Inflammatory macrophage (primary cell): ENCODE results near the gene CD200.

Source experiments
- DNase-seq, 2 donors: peaks; one replicate each; pipeline ENCODE4 v3.0.0-alpha.2; 2020 to 2022
- total RNA-seq, 18 experiments: gene quantifications; one replicate each; lab custom pipeline; 2026; ENCODE audit warnings: mixed read lengths in 6 of 18, inconsistent platforms in 2 of 18; lab: John Stamatoyannopoulos, UW

Gene CD200
- 0 to 0.52 (median 0.04) reads per million in 18 experiments for total RNA-seq

DNA sequence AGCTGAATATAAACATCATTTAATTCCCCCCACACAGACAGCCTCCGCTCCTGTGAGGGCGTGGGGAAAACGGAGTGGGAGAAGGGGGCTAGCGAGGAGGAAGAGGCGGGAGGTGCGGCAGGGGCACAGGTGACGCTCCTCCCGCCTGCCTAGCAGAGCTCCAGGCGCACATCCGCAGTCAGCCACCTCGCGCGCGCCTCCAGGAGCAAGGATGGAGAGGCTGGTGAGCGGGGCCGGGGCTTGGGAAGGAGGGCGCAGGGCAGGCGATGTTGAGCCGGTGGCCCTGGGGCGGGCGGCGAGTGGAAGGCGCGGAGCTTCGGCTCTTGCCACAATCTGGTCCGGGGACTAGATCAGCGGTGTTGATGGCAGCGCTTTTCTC is at the start of gene CD200:
CD200 (plus strand) TSS at position 155 of the 379 bp plus-strand sequence; CDS start at position 212, 57 bp downstream.
- DNase-seq, result peak in 1 of 2 donors; percentile 3

- no peak for DNase-seq
These were observed 43.9 kb upstream of the CD200 start for GRCh38 chr3:112289011-112289410.

DNA sequence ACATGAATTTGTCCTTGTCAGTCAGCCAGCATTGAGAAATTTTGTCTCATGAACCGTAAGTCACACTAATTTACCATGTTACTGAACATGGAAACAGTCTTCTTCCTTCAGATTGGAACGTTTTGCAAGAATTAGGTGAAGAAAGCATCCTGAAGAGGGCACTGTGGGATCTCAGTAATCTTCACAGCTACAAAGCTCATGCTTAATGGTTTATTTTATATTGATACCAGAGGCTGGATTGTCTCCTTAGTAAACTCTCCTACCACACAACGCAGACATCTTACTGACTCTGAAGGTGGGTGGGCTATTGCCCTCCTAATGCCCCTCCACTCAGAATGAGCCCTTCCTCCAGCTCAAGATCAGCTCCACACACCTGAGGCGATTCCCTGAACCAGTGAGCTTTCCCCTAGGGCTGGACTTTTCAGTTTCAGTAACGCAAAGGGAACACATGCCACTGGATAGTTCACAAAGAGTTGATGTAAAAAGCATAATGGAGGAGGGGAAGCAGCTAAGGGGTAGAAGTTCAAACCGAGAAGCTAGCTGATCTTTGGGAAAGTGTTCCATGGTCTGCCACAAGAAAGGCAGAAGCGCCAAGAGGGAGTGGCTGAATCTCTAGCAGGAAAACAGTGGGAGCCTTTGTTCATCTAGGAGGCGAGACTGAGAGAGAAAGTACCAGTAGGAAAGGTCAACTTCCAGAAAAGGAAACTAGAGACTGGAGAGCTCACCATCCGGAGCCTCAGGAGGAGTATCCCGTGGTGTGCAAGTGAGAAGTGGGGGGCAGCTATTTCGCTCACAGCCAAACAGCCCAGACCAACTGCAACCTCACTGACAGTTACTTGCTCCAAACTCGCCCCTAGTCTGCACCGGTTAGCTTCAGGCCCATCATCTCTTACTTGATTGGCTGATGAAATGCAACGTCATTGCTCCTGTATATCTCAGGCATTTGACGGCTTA is 39.3 kb upstream of the CD200 start, which contains the start of gene SLC9C1:
SLC9C1 (minus strand) TSS at position 849 of the 954 bp plus-strand sequence. CDS start 7,425 bp downstream, outside the sequence.
- peak; percentile 70 for DNase-seq

- DNase-seq, result no peak
These were observed 35.2 kb upstream of the CD200 start for GRCh38 chr3:112297714-112298113.

- DNase-seq, result no peak
These were observed 34.2 kb upstream of the CD200 start for GRCh38 chr3:112298781-112299180.

DNA sequence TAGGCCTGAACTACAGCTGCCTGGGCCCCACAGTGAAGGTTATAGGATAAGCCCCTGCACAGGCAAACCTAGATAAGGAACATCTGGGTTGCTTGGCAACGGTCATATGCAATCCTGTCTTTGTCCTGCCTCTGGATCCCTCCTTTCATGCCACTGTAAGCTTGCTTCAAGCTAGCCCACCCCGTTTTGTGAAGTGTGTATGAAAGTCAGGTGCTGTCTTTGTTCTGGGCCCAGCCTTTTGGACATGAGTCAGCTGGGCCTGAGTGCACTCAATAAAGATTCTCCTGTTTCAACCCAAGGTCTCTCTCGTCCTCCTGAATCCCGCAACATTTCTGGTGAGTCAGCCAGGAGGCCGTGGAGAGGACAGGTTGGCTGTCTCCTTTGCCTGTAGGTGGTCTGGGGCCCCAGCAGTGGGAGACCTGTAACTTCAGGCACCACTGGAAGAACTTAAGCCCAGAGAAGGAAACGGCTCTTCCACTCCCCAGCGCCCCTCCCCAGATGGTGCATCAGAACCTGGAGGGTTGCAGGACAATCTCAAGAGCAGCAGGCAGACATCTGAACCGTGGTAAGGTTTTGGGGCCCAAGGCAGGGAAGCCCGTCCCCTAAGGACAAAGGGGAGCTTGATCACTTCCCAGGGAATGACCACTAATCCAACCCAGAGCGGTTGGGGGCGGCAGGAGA is 30.7 kb upstream of the CD200 start:
- DNase-seq, result no peak

DNA sequence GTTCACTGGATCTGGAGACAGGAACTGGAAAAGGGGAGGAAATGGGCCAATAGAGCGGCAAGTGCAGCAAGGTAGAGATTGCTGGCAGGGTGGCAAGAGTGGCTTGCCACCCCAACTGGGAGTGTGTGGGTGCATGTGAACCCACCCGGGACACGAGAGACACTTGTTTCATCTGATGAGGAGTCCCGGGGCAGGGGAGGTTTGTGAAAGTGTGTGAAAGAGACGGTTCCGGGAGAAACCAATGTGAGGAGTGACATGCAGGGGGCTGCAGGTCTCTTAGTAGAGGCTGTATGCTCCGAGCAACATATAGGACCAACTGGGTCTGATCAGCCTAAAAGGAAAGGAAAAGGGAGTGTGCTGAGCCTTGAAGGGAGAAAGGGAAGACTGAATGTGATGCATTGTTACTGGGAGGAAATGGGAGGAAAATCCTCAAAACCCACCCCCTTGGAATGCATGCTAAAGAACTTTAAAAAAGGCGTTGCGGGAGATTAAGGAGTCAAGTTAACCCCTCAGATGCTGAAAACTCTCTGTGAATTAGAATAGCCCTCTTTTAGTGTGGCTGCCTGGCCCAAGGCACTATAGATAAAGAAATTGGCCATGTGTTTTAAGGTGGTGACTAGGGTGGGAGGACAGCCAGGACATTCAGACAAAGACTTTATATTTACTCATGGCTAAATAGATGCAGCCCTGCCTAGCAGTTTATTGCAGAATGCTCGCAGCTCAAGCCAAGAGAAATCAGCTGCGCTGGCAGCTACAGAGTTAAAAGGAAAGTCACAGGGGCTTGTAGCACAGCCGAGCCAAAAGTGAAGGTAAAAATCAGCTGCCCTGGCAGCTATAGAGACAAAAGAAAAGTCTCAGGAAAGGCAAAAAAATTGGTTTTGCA is 29.8 kb upstream of the CD200 start:
- DNase-seq, result no peak

- peak; percentile 22 to 47 for DNase-seq
These were observed 29.1 kb upstream of the CD200 start for GRCh38 chr3:112303764-112304325.

GRCh38 chr3:112304611-112305010 is 28.3 kb upstream of the CD200 start:
- no peak for DNase-seq

DNA sequence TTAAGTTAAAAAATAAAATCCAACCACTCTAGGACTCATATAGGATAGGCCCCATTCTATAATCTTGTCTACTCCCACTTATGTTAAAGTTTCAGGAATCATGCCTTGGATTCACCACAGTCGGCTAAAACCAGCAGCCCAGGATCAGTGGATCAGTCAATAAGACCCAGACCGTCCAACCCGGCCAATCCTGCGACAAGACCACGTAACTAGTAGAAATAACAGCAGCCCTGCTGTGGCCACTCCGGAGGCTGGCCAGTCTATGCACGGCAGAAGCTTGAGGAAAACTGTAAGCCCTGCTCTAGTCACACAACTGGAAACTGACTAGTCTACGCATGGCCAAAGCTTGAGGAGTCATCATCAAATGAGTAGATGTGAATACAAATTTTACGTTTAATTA is 26.1 kb upstream of the CD200 start:
- no peak for DNase-seq

DNA sequence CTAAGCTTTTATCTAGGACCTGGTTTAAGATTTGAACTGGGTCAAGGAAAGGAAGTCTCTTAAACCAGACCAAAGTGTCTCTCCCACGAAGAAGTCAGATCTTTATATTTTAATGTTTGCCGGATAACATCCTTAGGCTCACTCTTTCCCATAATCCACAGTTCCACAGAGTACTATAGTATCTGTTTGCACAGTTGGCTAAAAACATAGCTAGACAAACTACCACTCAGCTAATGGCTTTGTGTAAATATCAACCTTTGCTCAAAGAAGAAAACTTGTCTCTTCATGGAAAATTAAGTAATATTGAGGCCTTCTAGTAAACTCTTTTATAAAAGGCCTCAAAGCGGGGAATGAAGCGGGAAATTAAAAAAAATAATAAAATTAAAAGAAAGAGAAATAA is 25.4 kb upstream of the CD200 start:
- no peak for DNase-seq

DNA sequence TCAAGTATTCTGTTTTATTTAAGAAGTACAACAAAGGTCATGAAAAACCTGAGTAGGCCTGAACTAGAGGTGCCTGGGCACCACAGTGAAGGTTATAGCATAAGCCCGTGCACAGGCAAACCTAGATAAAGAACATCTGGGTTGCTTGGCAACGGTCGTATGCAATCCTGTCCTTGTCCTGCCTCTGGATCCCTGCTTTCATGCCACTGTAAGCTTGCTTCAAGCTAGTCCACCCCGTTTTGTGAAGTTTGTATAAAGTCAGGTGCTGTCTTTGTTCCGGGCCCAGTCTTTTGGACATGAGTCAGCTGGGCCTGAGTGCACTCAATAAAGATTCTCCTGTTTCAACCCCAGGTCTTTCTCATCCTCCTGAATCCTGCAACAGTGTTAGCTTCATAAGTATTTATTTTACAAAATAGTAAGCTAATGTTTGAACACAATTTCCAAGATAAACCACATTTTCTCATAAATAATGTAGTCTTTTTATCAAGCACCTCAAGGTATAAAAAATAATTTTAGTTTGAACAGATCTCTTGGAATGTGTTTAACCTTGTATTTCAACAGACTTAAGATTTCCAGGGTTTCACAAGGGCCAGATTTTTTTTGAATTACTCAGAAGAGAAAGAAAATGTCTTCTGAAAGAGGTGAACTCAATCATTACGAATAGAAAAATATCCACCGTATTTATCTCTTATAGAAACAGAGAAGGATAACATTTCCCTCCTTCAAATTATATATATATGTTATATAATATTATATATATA is 24.6 kb upstream of the CD200 start:
- DNase-seq, result no peak

GRCh38 chr3:112314649-112315048 is 18.3 kb upstream of the CD200 start:
- DNase-seq, result peak in 1 of 2 donors; percentile 14

GRCh38 chr3:112315791-112316190 is 17.2 kb upstream of the CD200 start:
- no peak for DNase-seq

- DNase-seq, result no peak
These were observed 13.3 kb upstream of the CD200 start for GRCh38 chr3:112319516-112320276.

- DNase-seq, result peak in 1 of 2 donors; percentile 35
These were observed 12.3 kb upstream of the CD200 start for GRCh38 chr3:112320691-112321090.

- no peak for DNase-seq
These were observed 10.9 kb upstream of the CD200 start for GRCh38 chr3:112321867-112322652.

DNA sequence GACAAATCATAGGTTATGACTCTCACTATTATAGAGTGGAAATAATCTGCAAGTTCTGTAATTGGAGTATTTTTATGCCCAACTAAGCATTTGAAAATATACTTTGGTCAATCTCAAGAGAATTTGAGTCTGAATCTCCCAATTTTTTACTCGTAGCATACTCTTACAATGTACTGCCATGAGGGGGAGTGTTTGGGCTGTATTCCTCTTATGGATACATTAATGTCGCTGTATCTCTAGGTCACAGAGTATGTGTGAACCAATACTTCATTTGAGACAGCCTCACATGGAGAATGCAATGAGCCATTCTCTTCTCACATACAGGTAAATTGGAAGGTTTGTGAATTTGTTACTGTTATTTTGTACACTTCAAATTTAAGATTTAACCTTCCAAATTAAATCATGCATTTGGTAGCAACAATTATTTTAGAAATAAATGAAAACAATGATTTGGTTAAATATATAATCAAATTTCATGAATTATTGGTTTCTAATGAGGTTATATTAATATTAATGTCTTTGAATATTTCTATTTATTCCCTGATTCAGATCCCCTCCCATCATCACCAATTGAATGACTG is 5.5 kb upstream of the CD200 start:
- peak; percentile 65 to 81 for DNase-seq

- DNase-seq, result no peak
These were observed 1.1 kb upstream of the CD200 start for GRCh38 chr3:112331851-112332250.
